Urinary bladder (tissue), 2 donors: ENCODE measurements around the gene CD101. TPM values are rescaled to one million over a fixed set of nuclear protein-coding genes. Genes with fewer than 3 reads are reported as not detected.

Experiments used
- polyA plus RNA-seq: library from polyadenylated mRNA; stranded (reverse); fragments of 200-250 nt; gene quantifications from one replicate; pipeline ENCODE4 v1.2.3, GENCODE V29; 2013
- small RNA-seq: library from RNA; depleted of rRNA; stranded (forward); fragments of <200 nt; gene quantifications from one replicate; pipeline ENCODE3, GENCODE V24; 2014
- total RNA-seq: library from RNA; depleted of rRNA; stranded (reverse); fragments of >200 nt; gene quantifications from one replicate; pipeline ENCODE4 v1.2.3, GENCODE V29; 2014
- donor health status: healthy.

The CD101 gene
- total and polyA plus RNA-seq, 2 donors = 1.0 to 1.3 TPM

Small RNAs within 50 kb of the gene (small RNA-seq; reads per million reads assigned to genes)
- not detected for gene RNA5SP55

Other genes with a start within 250 kb of the CD101 start
- gene CD2, start 247.3 kb upstream of the CD101 start, total RNA-seq = 1.4 TPM
- gene CD2, start 247.3 kb upstream of the CD101 start, polyA plus RNA-seq = 2.3 TPM
- gene PTGFRN, start 91.8 kb upstream of the CD101 start, total RNA-seq = 85.9 TPM
- 41.5 TPM for gene PTGFRN, start 91.8 kb upstream of the CD101 start, polyA plus RNA-seq
- gene TTF2, start 58.6 kb downstream of the CD101 start, total RNA-seq = 12.2 TPM
- gene TTF2, start 58.6 kb downstream of the CD101 start, polyA plus RNA-seq = 5.1 TPM
- gene TRIM45, start 120.0 kb downstream of the CD101 start, total RNA-seq = 7.8 TPM
- 5.7 TPM for gene TRIM45, start 120.0 kb downstream of the CD101 start, polyA plus RNA-seq
- gene VTCN1, start 209.2 kb downstream of the CD101 start, total RNA-seq = 6.2 TPM
- 0.70 TPM for gene VTCN1, start 209.2 kb downstream of the CD101 start, polyA plus RNA-seq